IMR-90 (cell line): ENCODE measurements around the gene GABRD. TPM values are rescaled to one million over a fixed set of nuclear protein-coding genes. Genes with fewer than 3 reads are reported as not detected.

Experiments used
- BHLHE40 ChIP-seq: fragments of 150-350 bp; IDR thresholded peaks from 2 replicates; pipeline ENCODE4 v1.6.1; 2016; ENCODE audit warnings: mild to moderate bottlenecking, low read depth, low read length
- MAFK ChIP-seq: IDR thresholded peaks from 2 replicates; pipeline ENCODE4 v1.6.1; 2012; ENCODE audit warnings: low read depth, low read length, improper control_type of control experiment
- MXI1 ChIP-seq: IDR thresholded peaks from 2 replicates; pipeline ENCODE4 v1.6.1; 2012; ENCODE audit warnings: low read depth, mild to moderate bottlenecking, low read length, moderate library complexity, borderline replicate concordance
- RCOR1 ChIP-seq: IDR thresholded peaks from 2 replicates; pipeline ENCODE4 v1.6.1; 2012; ENCODE audit warnings: mild to moderate bottlenecking, low read length, improper control_type of control experiment; ENCODE audit not compliant: insufficient replicate concordance
- RFX5 ChIP-seq: IDR thresholded peaks from 2 replicates; pipeline ENCODE4 v1.8.0; 2012; ENCODE audit warnings: low read depth, mild to moderate bottlenecking, low read length, moderate library complexity
- USF2 ChIP-seq: fragments of 150-350 bp; IDR thresholded peaks from 2 replicates; pipeline ENCODE4 v1.6.1; 2017; ENCODE audit warnings: mild to moderate bottlenecking, antibody characterized with exemption, low read length, low read depth
- polyA plus RNA-seq, 3 experiments: library from polyadenylated mRNA; depleted of rRNA; stranded (reverse); fragments of >200 nt; gene quantifications; 2 replicates each; pipeline ENCODE4 v1.2.3, GENCODE V29; 2012; ENCODE audit warnings: low replicate concordance in 1 of 3
- total RNA-seq: library from RNA; depleted of rRNA; stranded (reverse); fragments of >200 nt; gene quantifications from 2 replicates; pipeline ENCODE4 v1.2.3, GENCODE V29; 2012

The GABRD gene
- total and polyA plus RNA-seq, 2 of the 4 experiments (the other 2 are of a cell fraction): not detected

- TF ChIP-seq USF2: no peak
- TF ChIP-seq BHLHE40: no peak
- TF ChIP-seq RFX5: no peak
- TF ChIP-seq MXI1: no peak
- TF ChIP-seq MAFK: no peak
- no peak for TF ChIP-seq RCOR1
These were observed 28.9 kb downstream of the GABRD start (continued) for GRCh38 chr1:2047749-2048729.
